Activated naive CD8-positive, alpha-beta T cell treated with anti-CD3 and anti-CD28 coated beads, Interleukin-2, amount 50 U/mL, for 16 hours (primary cell): ENCODE results near the gene VAV2.
A peak's percentile ranks its signal among the peaks of the same experiment; 100 is the strongest.

Source experiments
- DNase-seq: peaks from one replicate; pipeline ENCODE4 v3.0.0-alpha.2; 2020; ENCODE audit warnings: low read depth, low spot score

The VAV2 gene

DNA sequence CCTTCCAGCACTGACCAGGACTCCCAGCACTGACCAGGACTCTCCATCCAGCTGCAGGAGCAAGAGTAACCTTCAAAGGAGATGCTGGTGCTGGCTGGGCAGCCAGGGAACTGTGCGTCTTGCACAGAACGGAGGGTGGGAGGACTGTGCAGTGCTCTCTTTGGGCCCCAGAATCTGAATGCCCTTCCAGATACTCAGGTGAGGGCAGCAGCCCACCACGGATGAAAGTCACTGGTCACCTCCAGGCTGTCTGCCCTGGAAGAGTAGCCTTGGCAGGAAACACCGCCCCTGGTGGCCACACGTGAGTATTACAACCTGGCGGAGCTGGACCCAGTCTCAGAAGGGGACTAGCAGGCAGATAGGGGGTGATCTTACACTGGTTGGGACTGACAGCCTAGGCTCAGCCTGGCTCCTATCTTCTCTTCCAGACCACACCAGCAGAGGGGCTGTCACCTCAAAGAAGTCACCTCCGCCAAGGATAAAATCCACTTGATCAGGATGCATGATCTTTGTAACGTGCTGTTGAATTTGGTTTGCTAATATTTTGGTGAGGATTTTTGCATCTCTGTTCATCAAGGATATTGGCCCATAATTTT lies 249.2 kb downstream of the VAV2 start:
- DNase-seq, result peak; percentile 54

- no peak for DNase-seq
These were observed 249.9 kb downstream of the VAV2 start for GRCh38 chr9:133742251-133742650.

- no peak for DNase-seq
These were observed 250.4 kb downstream of the VAV2 start for GRCh38 chr9:133741716-133742115.

- DNase-seq, result no peak
These were observed 251.2 kb downstream of the VAV2 start for GRCh38 chr9:133740911-133741310.

DNA sequence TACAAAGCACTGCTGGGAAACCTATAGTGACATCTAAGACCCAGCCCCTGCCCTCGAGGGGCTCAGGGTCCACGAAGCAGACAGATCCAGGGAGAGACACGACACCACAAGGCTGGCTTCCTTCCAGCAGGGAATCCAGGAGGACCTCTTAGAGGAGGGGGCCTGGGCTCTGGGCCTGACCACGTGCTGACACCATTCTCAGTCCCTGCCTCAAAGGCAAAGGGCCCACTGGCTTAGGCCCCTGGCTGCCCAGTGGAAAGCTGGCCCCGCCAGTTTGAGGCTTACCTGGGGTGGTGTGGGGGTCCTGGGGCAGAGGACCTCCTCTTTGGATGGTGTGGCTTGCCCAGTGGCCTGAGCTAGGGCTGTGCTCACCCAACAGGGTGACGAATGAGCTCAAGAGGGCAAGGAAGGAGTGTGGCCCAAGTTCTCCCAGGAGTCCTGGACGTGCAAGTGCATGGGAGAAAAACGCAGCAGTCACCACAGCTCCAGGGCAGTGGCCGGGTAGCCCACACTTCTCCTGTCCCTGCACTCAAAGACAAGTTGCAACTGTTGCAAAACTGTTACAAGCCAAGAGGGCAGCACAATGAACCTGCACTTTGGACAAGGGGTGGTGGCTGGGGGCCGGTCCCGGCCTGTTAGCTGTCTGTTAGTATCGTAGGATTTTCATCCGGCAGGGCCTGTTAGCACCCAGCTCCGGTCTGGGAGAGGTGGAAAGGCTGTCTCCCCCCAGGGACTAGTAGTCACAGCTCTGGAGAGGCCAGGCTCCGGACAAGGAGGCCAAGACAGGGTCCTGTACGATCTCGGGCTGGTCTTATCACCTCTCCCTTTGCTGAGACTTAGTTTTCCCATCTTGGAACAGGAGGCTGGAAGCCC lies 252.5 kb downstream of the VAV2 start:
- no peak for DNase-seq

GRCh38 chr9:133738640-133739225 lies 253.4 kb downstream of the VAV2 start:
- DNase-seq, result no peak

GRCh38 chr9:133737774-133738639 lies 254.1 kb downstream of the VAV2 start, which contains the start of gene SARDH:
SARDH (minus strand) TSS chr9:133738352; CDS start chr9:133734173, 4,179 bp downstream.
- DNase-seq, result no peak

GRCh38 chr9:133737071-133737773 lies 254.9 kb downstream of the VAV2 start:
- no peak for DNase-seq

GRCh38 chr9:133735931-133736330 lies 256.2 kb downstream of the VAV2 start:
- no peak for DNase-seq

- DNase-seq, result no peak
These were observed 256.7 kb downstream of the VAV2 start for GRCh38 chr9:133735415-133735775.

GRCh38 chr9:133734590-133735414 lies 257.3 kb downstream of the VAV2 start:
- DNase-seq, result no peak

- no peak for DNase-seq
These were observed 258.2 kb downstream of the VAV2 start for GRCh38 chr9:133733796-133734533.

DNA sequence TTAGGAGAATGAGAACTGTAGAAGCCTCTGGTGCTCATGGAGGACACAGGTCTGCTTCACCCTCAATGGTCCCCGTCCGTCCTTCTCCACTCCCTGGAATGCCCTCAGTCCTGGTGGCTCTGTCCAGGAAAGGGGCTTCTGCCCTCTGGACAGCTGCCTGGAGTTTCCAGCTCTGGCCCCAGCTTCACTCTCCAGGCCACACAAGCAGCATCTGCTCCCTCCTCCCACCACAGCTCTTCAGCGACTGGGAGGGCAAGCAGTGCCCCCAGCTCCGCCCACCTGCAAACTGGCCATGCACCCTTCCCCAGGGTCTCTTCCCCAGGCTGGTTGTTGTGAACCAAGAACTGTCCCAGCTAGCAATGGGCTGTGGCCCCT lies 258.7 kb downstream of the VAV2 start:
- DNase-seq, result no peak

GRCh38 chr9:133732639-133733408 lies 259.3 kb downstream of the VAV2 start:
- no peak for DNase-seq

DNA sequence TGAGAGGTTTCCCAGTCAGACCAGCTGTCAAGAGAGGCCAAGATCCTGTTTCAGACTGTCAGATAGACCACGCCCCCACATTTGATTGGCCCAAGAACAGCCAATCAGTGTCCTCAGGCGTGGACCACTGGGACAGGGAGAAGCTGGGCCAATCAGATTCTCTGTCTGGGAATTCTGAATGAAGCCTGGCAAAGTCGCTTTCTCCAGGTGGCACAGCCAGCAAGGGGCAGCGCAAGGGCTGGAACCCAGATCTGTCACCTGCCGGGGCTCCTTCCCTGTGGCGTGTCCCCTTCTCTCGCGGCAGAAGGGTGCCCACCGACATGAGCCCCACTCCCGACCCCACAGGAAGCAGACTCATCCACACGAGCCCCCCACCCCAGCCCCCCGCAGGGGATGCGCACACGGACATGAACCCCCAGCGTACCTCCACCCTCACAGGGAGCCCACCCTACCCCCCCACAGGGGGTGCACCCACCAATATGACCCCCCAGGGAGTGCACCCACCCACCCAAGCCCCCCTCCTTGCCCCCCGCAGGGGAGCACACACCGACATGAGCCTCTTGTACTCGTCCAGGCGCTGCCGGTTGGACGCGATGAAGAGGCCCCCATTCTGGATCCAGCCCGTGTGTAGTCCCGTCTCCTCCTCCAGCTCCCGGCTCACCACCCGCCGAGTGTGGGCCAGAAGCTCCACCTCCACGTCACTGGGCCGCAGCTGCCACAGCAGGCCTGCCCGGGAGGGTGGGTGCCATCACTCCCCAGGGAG lies 260.1 kb downstream of the VAV2 start:
- DNase-seq, result no peak

DNA sequence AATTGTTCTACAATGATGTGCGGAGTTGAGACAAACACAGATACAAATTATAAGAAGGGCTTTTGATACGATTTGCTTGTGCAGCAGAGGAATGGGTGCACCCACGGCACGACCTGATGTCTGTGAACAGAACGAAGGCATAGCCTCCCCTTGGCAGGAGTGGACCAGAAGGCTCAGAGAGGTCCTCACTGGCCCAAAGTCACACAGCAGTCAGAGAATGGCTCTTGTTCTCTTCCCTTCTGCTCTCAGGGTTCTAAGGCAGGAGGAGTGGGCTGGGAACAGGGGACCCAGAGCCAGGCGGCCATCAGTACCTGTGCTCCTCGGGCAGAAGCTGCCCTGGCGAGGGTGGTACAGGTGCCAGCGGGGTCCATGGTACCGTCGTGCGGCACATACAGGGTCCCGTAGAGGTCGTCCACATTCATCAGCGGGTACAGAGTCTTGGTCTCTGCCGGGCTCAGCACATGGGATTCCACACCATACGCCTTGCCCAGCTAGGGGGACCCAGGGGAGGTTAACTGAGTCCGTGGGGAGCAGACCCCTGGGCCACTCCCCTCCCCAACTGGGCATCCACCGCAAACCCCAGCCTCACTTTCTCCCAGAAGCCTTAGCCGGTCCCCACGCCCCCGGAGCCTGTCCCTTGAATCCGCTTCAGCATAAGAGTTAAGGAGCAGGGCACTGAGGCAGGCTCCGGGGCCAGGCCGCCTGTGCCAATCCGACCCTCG lies 261.0 kb downstream of the VAV2 start:
- no peak for DNase-seq

- no peak for DNase-seq
These were observed 262.4 kb downstream of the VAV2 start for GRCh38 chr9:133729617-133730281.
